GM23338 (cell line): ENCODE measurements around the gene COX4I1. TPM values are rescaled to one million over a fixed set of nuclear protein-coding genes. Genes with fewer than 3 reads are reported as not detected.

Experiments
- ATAC-seq: fragments of 200-7000 bp; cut with Tn5 transposase; 3 replicates; pipeline ENCODE4 v1.9.1; 2020
- DNase-seq: peaks from one replicate; pipeline ENCODE4 v3.0.0-alpha.2; 2015; ENCODE audit warnings: low spot score
- H2AFZ ChIP-seq: fragments of 200-600 bp; sonication (generic); 2 replicates; pipeline ENCODE4 v1.8.0; 2016; ENCODE audit warnings: antibody characterized with exemption, mild to moderate bottlenecking, moderate library complexity
- H3F3A ChIP-seq: fragments of 200-600 bp; sonication (generic); replicated peaks from 2 replicates; pipeline ENCODE4 v1.8.0; 2017; ENCODE audit warnings: antibody characterized with exemption, mixed run types, low read depth
- H3K27ac ChIP-seq: fragments of 200-600 bp; sonication (generic); 2 replicates; pipeline ENCODE4 v1.6.1; 2016; ENCODE audit warnings: low read depth
- H3K27me3 ChIP-seq: fragments of 200-600 bp; sonication (generic); 2 replicates; pipeline ENCODE4 v1.8.0; 2016; ENCODE audit warnings: mild to moderate bottlenecking, mixed run types, moderate library complexity; ENCODE audit not compliant: insufficient read depth
- H3K36me3 ChIP-seq: fragments of 200-600 bp; sonication (generic); 2 replicates; pipeline ENCODE4 v1.8.0; 2016; ENCODE audit warnings: mild to moderate bottlenecking; ENCODE audit not compliant: insufficient read depth
- H3K4me1 ChIP-seq: fragments of 200-600 bp; sonication (generic); 2 replicates; pipeline ENCODE4 v1.8.0; 2016; ENCODE audit warnings: mild to moderate bottlenecking, moderate library complexity; ENCODE audit not compliant: insufficient read depth
- H3K4me2 ChIP-seq: fragments of 200-600 bp; sonication (generic); 2 replicates; pipeline ENCODE4 v1.7.1; 2017; ENCODE audit warnings: mixed run types
- H3K4me3 ChIP-seq: fragments of 200-600 bp; sonication (generic); 2 replicates; pipeline ENCODE4 v1.6.1; 2016; ENCODE audit warnings: mixed run types
- H3K79me2 ChIP-seq: fragments of 200-600 bp; sonication (generic); replicated peaks from 2 replicates; pipeline ENCODE4 v1.8.0; 2017; ENCODE audit warnings: mild to moderate bottlenecking; ENCODE audit not compliant: insufficient read depth
- H3K9me2 ChIP-seq: fragments of 200-600 bp; sonication (generic); 2 replicates; pipeline ENCODE4 v1.8.0; 2017; ENCODE audit not compliant: insufficient read depth
- H4K20me1 ChIP-seq: fragments of 200-600 bp; sonication (generic); replicated peaks from 2 replicates; pipeline ENCODE4 v1.8.0; 2017; ENCODE audit warnings: mild to moderate bottlenecking; ENCODE audit not compliant: insufficient read depth
- H3K27ac Mint-ChIP-seq: 2 replicates; pipeline ENCODE4 v1.8.0; 2020; ENCODE audit warnings: inconsistent platforms, mild to moderate bottlenecking, moderate library complexity, mixed read lengths
- H3K27me3 Mint-ChIP-seq: 3 replicates; pipeline ENCODE4 v1.8.0; 2022; ENCODE audit warnings: low read depth, mild to moderate bottlenecking, moderate library complexity, mixed read lengths, inconsistent platforms; ENCODE audit not compliant: insufficient read depth, poor library complexity
- H3K36me3 Mint-ChIP-seq: 3 replicates; pipeline ENCODE4 v1.8.0; 2021; ENCODE audit warnings: low read depth, mild to moderate bottlenecking, inconsistent platforms, moderate library complexity, mixed read lengths
- H3K4me1 Mint-ChIP-seq: 3 replicates; pipeline ENCODE4 v1.8.0; 2020; ENCODE audit warnings: mild to moderate bottlenecking, inconsistent platforms, mixed read lengths
- H3K4me3 Mint-ChIP-seq: 3 replicates; pipeline ENCODE4 v1.8.0; 2021; ENCODE audit warnings: moderate library complexity, mild to moderate bottlenecking, inconsistent platforms, mixed read lengths
- H3K9me3 Mint-ChIP-seq: 3 replicates; pipeline ENCODE4 v1.8.0; 2020; ENCODE audit warnings: moderate library complexity, mild to moderate bottlenecking, inconsistent platforms, mixed read lengths
- CREB1 ChIP-seq: fragments of 250-450 bp; sonication (Bioruptor Pico); IDR thresholded peaks from 2 replicates; pipeline ENCODE4 v1.5.0; 2020; ENCODE audit warnings: low read depth, mild to moderate bottlenecking, moderate library complexity
- ETS1 ChIP-seq: IDR thresholded peaks from 2 replicates; pipeline ENCODE4 v1.6.1; 2016; ENCODE audit warnings: antibody characterized with exemption
- EZH2 ChIP-seq: fragments of 200-600 bp; sonication (generic); IDR thresholded peaks from one replicate; pipeline ENCODE4 v1.8.0; 2017; ENCODE audit warnings: antibody characterized with exemption, mild to moderate bottlenecking, low read depth; ENCODE audit not compliant: unreplicated experiment
- EZH2phosphoT487 ChIP-seq: fragments of 200-600 bp; sonication (generic); IDR thresholded peaks from one replicate; pipeline ENCODE4 v1.8.1; 2018; ENCODE audit warnings: antibody characterized with exemption; ENCODE audit not compliant: unreplicated experiment
- JUNB ChIP-seq: IDR thresholded peaks from one replicate; pipeline ENCODE4 v1.6.1; 2016; ENCODE audit warnings: antibody characterized with exemption; ENCODE audit not compliant: unreplicated experiment
- NANOG ChIP-seq: IDR thresholded peaks from 2 replicates; pipeline ENCODE4 v1.6.1; 2016; ENCODE audit warnings: antibody characterized with exemption, borderline replicate concordance
- POLR2AphosphoS5 ChIP-seq: IDR thresholded peaks from 2 replicates; pipeline ENCODE4 v1.6.1; 2016; ENCODE audit warnings: antibody characterized with exemption, low read depth
- REST ChIP-seq: IDR thresholded peaks from one replicate; pipeline ENCODE4 v1.6.1; 2018; ENCODE audit warnings: antibody characterized with exemption; ENCODE audit not compliant: unreplicated experiment
- STAT1 ChIP-seq: IDR thresholded peaks from one replicate; pipeline ENCODE4 v1.6.1; 2016; ENCODE audit warnings: antibody characterized with exemption; ENCODE audit not compliant: unreplicated experiment
- ZNF114 ChIP-seq: fragments of 250-450 bp; sonication (Bioruptor Pico); IDR thresholded peaks from 2 replicates; pipeline ENCODE4 v1.5.0; 2020; ENCODE audit warnings: mild to moderate bottlenecking, moderate library complexity
- ZNF331 ChIP-seq: fragments of 250-450 bp; sonication (Bioruptor Pico); IDR thresholded peaks from 2 replicates; pipeline ENCODE4 v1.5.0; 2020; ENCODE audit warnings: low read depth, mild to moderate bottlenecking, moderate library complexity
- polyA plus RNA-seq: library from polyadenylated mRNA; unstranded; fragments of >200 nt; fragmentation: Nextera tagmentation; extraction: Ambion mirVana; gene quantifications from 2 replicates; pipeline ENCODE4 v1.2.1, GENCODE V29; 2016
- total RNA-seq: library from RNA; depleted of rRNA; stranded (reverse); fragments of >200 nt; shearing (Covaris generic); gene quantifications from 2 replicates; pipeline ENCODE4 v1.2.3, GENCODE V29; 2014

COX4I1 gene
- total and polyA plus RNA-seq, 2 experiments from 2014 or later: 329 to 1,008 TPM

- TF ChIP-seq NANOG (no peak), POLR2AphosphoS5 (no peak), ETS1 (no peak), ZNF114 (CRISPR knock-in tag) (no peak), CREB1 (CRISPR knock-in tag) (no peak), STAT1 (no peak), EZH2phosphoT487 (no peak), REST (no peak), EZH2 (no peak), ZNF331 (CRISPR knock-in tag) (no peak), JUNB (no peak)
Observed at GRCh38 chr16:85845266-85845665, 45.8 kb downstream of the COX4I1 start (continued).

GRCh38 chr16:85846461-85846860, 47.0 kb downstream of the COX4I1 start:
- DNase-seq (no peak), ATAC-seq (no peak)
- no peak for TF ChIP-seq JUNB
- TF ChIP-seq ETS1: no peak
- TF ChIP-seq ZNF331 (CRISPR knock-in tag): no peak
- no peak for TF ChIP-seq EZH2
- no peak for TF ChIP-seq STAT1
- no peak for TF ChIP-seq EZH2phosphoT487
- TF ChIP-seq ZNF114 (CRISPR knock-in tag): no peak
- TF ChIP-seq CREB1 (CRISPR knock-in tag): no peak
- TF ChIP-seq NANOG: no peak
- TF ChIP-seq REST: no peak
- TF ChIP-seq POLR2AphosphoS5: no peak
- Histone ChIP-seq H4K20me1 (no peaks in the 10 kb centered on the region), H3K4me2 (no peak overlapping the region), H3K4me1 (no peaks in the 10 kb centered on the region), H2AFZ (no peak overlapping the region), H3K27me3 (no peaks in the 10 kb centered on the region), H3K79me2 (no peaks in the 10 kb centered on the region), H3K9me2 (no peaks in the 10 kb centered on the region), H3K4me3 (no peak overlapping the region), H3F3A (no peaks in the 10 kb centered on the region), H3K36me3 (no peaks in the 10 kb centered on the region), H3K27ac (no peak overlapping the region)
- no peaks in the 10 kb centered on the region for H3K36me3 Mint-ChIP-seq
- H3K27me3 Mint-ChIP-seq: peaks cover 5% of the 10 kb centered on the region
- H3K4me3 Mint-ChIP-seq: no peak overlapping the region
- no peak overlapping the region for H3K27ac Mint-ChIP-seq
- H3K4me1 Mint-ChIP-seq: peaks cover 7% of the 10 kb centered on the region
- H3K9me3 Mint-ChIP-seq: no peaks in the 10 kb centered on the region; the same call in 2 of the 3 replicates
